ENCODE measurements around the gene EHMT1. TPM values are rescaled to one million over a fixed set of nuclear protein-coding genes. Genes with fewer than 3 reads are reported as not detected.

EHMT1 gene
- total and polyA plus RNA-seq, 2 of the 13 experiments (the other 11 are each of a cell fraction or from before 2014, with no cell fraction given): 23.0 to 27.1 TPM

DNA sequence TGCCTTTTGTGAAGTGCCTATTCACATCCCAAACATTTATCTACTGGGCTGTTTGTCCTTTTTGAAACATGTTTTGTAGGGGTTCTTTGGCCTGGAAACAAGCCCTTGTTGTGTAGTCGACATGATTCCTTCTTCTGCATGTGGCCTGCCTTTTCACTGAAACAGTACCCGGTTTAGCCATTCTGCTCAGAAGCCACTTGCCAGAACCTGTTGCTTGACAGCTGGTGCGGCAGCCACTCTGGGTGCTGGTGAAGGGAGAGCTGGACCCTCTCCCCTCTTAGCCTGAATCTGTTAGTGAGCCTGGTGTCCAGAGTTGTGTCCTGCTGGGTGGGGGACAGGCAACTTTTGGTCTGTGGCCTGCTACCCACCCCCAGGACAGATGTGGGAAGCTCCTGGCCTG is 129.9 kb downstream of the EHMT1 start:
- Histone ChIP-seq H3K27me3 (ENCODE audit: control insufficient read depth in 1 of 2, insufficient read depth in 2 of 2, low read length in 2 of 2) (no peaks in the 10 kb centered on the region), H4K20me1 (ENCODE audit: insufficient read depth, low read length) (no peaks in the 10 kb centered on the region), H3K4me2 (ENCODE audit: low read depth, low read length) (no peak overlapping the region), H3K9ac (ENCODE audit: insufficient read depth, low read depth, low read length) (no peak overlapping the region), H3K79me2 (ENCODE audit: insufficient read depth, low read length) (no peaks in the 10 kb centered on the region), H3K27ac (ENCODE audit: extremely low read length, insufficient read depth, low read length) (no peak overlapping the region), H3K36me3 (replicated peaks in 1 of 2; ENCODE audit: control insufficient read depth in 1 of 2, insufficient read depth in 2 of 2, low read length in 2 of 2) (peaks cover 16 to 55% of the 10 kb centered on the region in 2 experiments), H3K9me3 (ENCODE audit: low read length) (no peaks in the 10 kb centered on the region), H2AFZ (ENCODE audit: low read length) (no peak overlapping the region), H3K4me3 (replicated peaks in 1 of 3; ENCODE audit: insufficient read depth in 1 of 3, low read depth in 2 of 3, low read length in 3 of 3) (no peak overlapping the region), H3K4me1 (ENCODE audit: insufficient read depth, low read length) (peaks cover 10% of the 10 kb centered on the region)
- ATAC-seq: no peak
- BruUV-seq (replicated peaks): no TSS peak
- ChIA-PET POLR2A (no interaction called here), CTCF (ENCODE audit: low intra/inter-chr PET ratio, low total read pairs) (no interaction called here)
- TF ChIP-seq ZNF335 (CRISPR knock-in tag; IDR thresholded peaks at IDR 0.05) (no peak), TP53 (CRISPR knock-in tag; conservative IDR thresholded peaks at IDR 0.05) (no peak), LCORL (IDR thresholded peaks at IDR 0.05) (no peak), LCORL (CRISPR knock-in tag; IDR thresholded peaks at IDR 0.05) (no peak), GATA4 (IDR thresholded peaks at IDR 0.05; ENCODE audit: borderline replicate concordance, low read depth) (no peak), XBP1 (CRISPR knock-in tag; IDR thresholded peaks at IDR 0.05) (no peak), NR2F2 (IDR thresholded peaks at IDR 0.05; ENCODE audit: borderline replicate concordance, low read depth) (no peak), RFXANK (CRISPR knock-in tag; IDR thresholded peaks at IDR 0.05) (no peak), MED1 (CRISPR knock-in tag; IDR thresholded peaks at IDR 0.05) (no peak), ZGPAT (CRISPR knock-in tag; IDR thresholded peaks at IDR 0.05) (no peak), SIX4 (CRISPR knock-in tag; IDR thresholded peaks at IDR 0.05) (no peak), DDIT3 (CRISPR knock-in tag; IDR thresholded peaks at IDR 0.05) (no peak), CREBL2 (CRISPR knock-in tag; IDR thresholded peaks at IDR 0.05; ENCODE audit: borderline replicate concordance) (no peak), EHMT2 (IDR thresholded peaks at IDR 0.05; ENCODE audit: borderline replicate concordance, low read depth, low read length) (no peak), ZNF282 (IDR thresholded peaks at IDR 0.05; ENCODE audit: partially characterized antibody) (no peak), GATAD1 (CRISPR knock-in tag; IDR thresholded peaks at IDR 0.05) (no peak)
- TF ChIP-seq, protein P1, sequence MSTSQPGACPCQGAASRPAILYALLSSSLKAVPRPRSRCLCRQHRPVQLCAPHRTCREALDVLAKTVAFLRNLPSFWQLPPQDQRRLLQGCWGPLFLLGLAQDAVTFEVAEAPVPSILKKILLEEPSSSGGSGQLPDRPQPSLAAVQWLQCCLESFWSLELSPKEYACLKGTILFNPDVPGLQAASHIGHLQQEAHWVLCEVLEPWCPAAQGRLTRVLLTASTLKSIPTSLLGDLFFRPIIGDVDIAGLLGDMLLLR (CRISPR knock-in tag; IDR thresholded peaks at IDR 0.05): no peak
- intact Hi-C loops (cut with micrococcal nuclease; ENCODE audit: unreplicated experiment): no loop called here
- in situ Hi-C loops (cut with HindIII; ENCODE audit: extremely low pct_ligation_motif_present, low pct_unique_long_range_greater_than_20kb): no loop called here
- 92% methylated on average over 1 of the region's 3 CpGs for WGBS (ENCODE audit: low lambda C conversion rate)
- no peak for DNase-seq (ENCODE audit: low spot score)
- FAIRE-seq: no peak

Measured in HepG2 (cell line).